ENCODE results near the gene SGK2. TPM values are rescaled to one million over a fixed set of nuclear protein-coding genes. Genes with fewer than 3 reads are reported as not detected.

SGK2 gene
- total RNA-seq, 1 donor from 2014 or later: 10.5 TPM

DNA sequence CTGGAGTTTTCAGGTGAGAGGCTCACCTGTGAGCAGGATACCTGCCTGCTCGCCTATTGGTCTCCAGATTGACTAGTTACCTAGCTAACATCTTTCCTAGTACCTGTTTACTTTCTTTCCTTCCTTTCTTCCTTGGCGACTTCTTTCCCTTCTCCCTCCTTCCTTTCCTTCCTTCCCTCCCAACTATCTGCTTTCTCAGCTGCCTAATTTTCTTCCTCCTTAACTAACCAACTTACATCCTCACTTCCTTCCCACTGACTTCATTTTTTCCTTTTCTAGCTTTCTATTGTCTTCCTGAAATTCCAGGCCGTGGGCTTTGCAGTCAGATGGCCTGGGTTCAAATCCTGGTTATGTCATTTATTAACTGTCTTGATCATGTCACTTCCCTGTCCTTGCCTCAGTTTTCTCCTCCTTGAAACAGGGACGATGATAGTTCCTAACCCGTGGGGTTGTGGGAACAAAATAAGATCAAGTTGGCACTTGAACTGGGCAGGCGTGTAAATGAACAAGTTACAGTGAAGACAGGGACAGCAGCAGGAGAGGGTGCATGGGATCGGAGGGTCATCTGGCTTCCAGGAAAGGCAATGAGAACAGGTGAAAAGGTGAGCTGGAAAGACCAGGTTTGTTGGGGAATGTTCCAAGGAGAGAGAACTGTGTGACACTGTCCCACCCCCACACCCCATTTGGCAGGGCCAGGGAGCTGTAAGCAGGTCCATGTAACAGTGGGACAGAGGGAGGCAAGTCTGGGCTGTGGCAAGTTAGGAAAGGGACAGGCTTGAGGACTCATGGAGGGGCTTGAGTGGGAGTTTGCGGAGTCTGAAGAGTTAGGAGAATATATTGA lies 540 bp downstream of the SGK2 start:
- TF ChIP-seq, protein P1, sequence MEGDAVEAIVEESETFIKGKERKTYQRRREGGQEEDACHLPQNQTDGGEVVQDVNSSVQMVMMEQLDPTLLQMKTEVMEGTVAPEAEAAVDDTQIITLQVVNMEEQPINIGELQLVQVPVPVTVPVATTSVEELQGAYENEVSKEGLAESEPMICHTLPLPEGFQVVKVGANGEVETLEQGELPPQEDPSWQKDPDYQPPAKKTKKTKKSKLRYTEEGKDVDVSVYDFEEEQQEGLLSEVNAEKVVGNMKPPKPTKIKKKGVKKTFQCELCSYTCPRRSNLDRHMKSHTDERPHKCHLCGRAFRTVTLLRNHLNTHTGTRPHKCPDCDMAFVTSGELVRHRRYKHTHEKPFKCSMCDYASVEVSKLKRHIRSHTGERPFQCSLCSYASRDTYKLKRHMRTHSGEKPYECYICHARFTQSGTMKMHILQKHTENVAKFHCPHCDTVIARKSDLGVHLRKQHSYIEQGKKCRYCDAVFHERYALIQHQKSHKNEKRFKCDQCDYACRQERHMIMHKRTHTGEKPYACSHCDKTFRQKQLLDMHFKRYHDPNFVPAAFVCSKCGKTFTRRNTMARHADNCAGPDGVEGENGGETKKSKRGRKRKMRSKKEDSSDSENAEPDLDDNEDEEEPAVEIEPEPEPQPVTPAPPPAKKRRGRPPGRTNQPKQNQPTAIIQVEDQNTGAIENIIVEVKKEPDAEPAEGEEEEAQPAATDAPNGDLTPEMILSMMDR (IDR thresholded peaks at IDR 0.05; ENCODE audit: unreplicated experiment): no peak
- Mint-ChIP-seq H3K27me3 (ENCODE audit: low read depth) (no peaks in the 10 kb centered on the region), H3K4me1 (peaks cover 4% of the 10 kb centered on the region), H3K4me3 (no peak overlapping the region), H3K36me3 (no peaks in the 10 kb centered on the region), H3K9me3 (no peaks in the 10 kb centered on the region), H3K27ac (no peak overlapping the region)
- no peak for DNase-seq (ENCODE audit: low spot score in 2 of 2, unreplicated experiment in 2 of 2)

DNA sequence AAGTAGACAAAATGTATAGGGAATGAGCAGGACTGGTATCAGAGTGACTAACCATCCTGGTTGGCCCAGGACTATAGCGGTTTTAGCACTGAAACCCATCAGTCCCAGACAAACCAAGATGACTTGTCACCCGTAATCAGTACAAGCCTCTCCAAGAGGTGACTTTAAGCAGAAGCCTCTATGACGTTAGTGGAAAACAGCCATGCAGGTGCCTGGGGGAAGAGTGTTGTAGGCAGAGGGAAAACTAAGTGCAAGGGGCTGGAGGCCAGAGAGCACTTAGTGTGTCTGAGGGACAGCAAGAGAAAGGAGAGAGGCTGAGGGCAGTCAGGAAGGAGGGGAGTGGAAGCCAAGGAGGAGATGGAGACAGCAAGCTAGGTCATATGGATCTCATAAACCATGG lies 2.1 kb downstream of the SGK2 start:
- no peaks in the 10 kb centered on the region for H3K27me3 Mint-ChIP-seq (ENCODE audit: low read depth)
- H3K27ac Mint-ChIP-seq: no peak overlapping the region
- H3K9me3 Mint-ChIP-seq: no peaks in the 10 kb centered on the region
- no peaks in the 10 kb centered on the region for H3K36me3 Mint-ChIP-seq
- no peak for DNase-seq (ENCODE audit: low spot score in 2 of 2, unreplicated experiment in 2 of 2)
- peaks cover 4% of the 10 kb centered on the region for H3K4me1 Mint-ChIP-seq
- TF ChIP-seq, protein P1 (IDR thresholded peaks at IDR 0.05; ENCODE audit: unreplicated experiment): no peak
- no peak overlapping the region for H3K4me3 Mint-ChIP-seq

DNA sequence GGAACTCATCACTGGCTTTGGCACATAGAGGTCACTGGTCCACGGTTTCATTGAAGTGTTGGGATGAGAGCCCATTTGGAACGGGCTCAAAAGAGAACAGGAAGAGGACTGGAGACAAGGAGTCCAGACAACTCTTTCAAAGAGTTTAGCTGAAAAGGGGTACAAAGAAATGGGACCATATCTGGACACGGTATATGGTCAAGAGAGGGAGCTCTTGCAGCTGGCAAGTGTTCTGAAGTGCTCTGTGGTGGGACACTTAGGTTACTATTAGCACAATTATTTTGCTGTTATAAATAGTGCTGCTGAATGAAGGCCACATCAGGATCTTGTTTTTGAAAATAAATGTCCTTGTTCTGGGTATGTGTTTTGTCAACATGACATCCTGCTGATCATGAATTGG lies 4.6 kb downstream of the SGK2 start:
- no peaks in the 10 kb centered on the region for H3K9me3 Mint-ChIP-seq
- DNase-seq (ENCODE audit: low spot score in 2 of 2, unreplicated experiment in 2 of 2): no peak
- no peaks in the 10 kb centered on the region for H3K36me3 Mint-ChIP-seq
- no peaks in the 10 kb centered on the region for H3K4me1 Mint-ChIP-seq
- H3K27ac Mint-ChIP-seq: no peak overlapping the region
- H3K27me3 Mint-ChIP-seq (ENCODE audit: low read depth): no peaks in the 10 kb centered on the region
- no peak overlapping the region for H3K4me3 Mint-ChIP-seq
- TF ChIP-seq, protein P1 (IDR thresholded peaks at IDR 0.05; ENCODE audit: unreplicated experiment): no peak

DNA sequence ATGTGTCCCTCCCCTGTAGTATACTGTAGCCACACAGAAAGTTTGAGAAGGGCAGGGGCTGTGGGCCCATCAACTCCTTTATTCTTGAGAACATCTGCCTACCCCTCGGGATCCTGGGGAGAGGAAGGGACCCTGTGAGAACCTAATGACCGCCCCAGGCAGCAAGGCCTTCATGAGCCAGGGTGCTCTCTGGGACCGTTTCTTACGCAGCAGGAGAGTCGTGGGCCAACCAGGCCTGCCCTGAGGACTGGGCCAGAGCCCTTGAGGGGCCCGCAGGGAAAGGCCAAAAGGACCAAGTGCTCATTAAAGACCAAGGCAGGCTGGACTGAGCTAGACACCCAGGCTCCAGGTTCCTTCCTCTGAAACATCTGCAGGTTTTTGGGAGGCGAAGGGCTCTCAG lies 5.2 kb downstream of the SGK2 start:
- no peaks in the 10 kb centered on the region for H3K27me3 Mint-ChIP-seq (ENCODE audit: low read depth)
- H3K27ac Mint-ChIP-seq: no peak overlapping the region
- no peaks in the 10 kb centered on the region for H3K36me3 Mint-ChIP-seq
- no peak for DNase-seq (ENCODE audit: low spot score in 2 of 2, unreplicated experiment in 2 of 2)
- no peaks in the 10 kb centered on the region for H3K4me1 Mint-ChIP-seq
- TF ChIP-seq, protein P1 (IDR thresholded peaks at IDR 0.05; ENCODE audit: unreplicated experiment): no peak
- no peaks in the 10 kb centered on the region for H3K9me3 Mint-ChIP-seq
- no peak overlapping the region for H3K4me3 Mint-ChIP-seq

DNA sequence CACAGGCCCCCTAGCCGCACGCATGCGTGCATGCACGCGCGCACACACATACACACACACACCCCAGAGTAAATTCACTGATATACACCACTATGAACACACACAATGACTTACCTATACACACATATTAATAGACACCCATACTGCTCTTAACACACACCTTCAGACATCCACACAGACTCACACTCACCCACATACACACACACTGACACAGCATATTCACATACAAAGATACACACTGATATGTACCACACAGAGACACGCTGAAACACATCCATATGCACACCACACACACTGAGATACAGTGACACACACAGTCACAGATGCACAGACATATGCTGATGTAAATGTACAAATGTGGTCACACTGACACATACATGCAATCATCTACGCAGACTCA lies 5.6 kb downstream of the SGK2 start:
- TF ChIP-seq, protein P1 (IDR thresholded peaks at IDR 0.05; ENCODE audit: unreplicated experiment): no peak
- Mint-ChIP-seq H3K9me3 (no peaks in the 10 kb centered on the region), H3K4me1 (no peaks in the 10 kb centered on the region), H3K36me3 (no peaks in the 10 kb centered on the region), H3K27ac (no peak overlapping the region), H3K27me3 (ENCODE audit: low read depth) (no peaks in the 10 kb centered on the region), H3K4me3 (no peak overlapping the region)
- DNase-seq (ENCODE audit: low spot score in 2 of 2, unreplicated experiment in 2 of 2): no peak

All from mesothelial cell of epicardium (in vitro differentiated cells).